IMR-90 (cell line): Measurements from ENCODE around the gene ZNF214. TPM values are rescaled to one million over a fixed set of nuclear protein-coding genes. Genes with fewer than 3 reads are reported as not detected.

Experiments
- ATAC-seq: fragments of 200-7000 bp; cut with Tn5 transposase; 2 replicates; pipeline ENCODE4 v1.9.1; 2020; ENCODE audit warnings: low read depth, mild to moderate bottlenecking, moderate library complexity
- BruUV-seq: library from RNA; stranded (reverse); fragments of 400-500 nt; replicated peaks from 2 replicates; lab custom pipeline; 2021; lab: Mats Ljungman, UMichigan
- CTCF ChIA-PET: fragments of 300-600 bp; formaldehyde crosslinking; extraction: SDS; loops from one replicate; lab custom pipeline; 2021; ENCODE audit warnings: antibody characterized with exemption; lab: Yijun Ruan, JAX
- POLR2A ChIA-PET: fragments of 300-600 bp; sonication (Branson Sonifier 250); formaldehyde crosslinking; loops from one replicate; lab custom pipeline; 2022; ENCODE audit warnings: antibody characterized with exemption; ENCODE audit not compliant: unreplicated experiment; lab: Charles Lee
- DNase-seq: peaks from one replicate; pipeline ENCODE4 v3.0.0; 2013
- H2AFZ ChIP-seq: replicated peaks from 2 replicates; pipeline ENCODE3; 2013; ENCODE audit warnings: low read length, mild to moderate bottlenecking; ENCODE audit not compliant: poor library complexity
- H2AK5ac ChIP-seq: 2 replicates; pipeline ENCODE4 v1.6.1; 2013; ENCODE audit warnings: low read depth, low read length, inconsistent platforms
- H2AK9ac ChIP-seq: replicated peaks from 2 replicates; pipeline ENCODE3; 2013; ENCODE audit warnings: mild to moderate bottlenecking, low read depth, low read length, moderate library complexity; ENCODE audit not compliant: poor library complexity
- H2BK120ac ChIP-seq: 2 replicates; pipeline ENCODE4 v1.6.1; 2013; ENCODE audit warnings: low read depth, low read length, inconsistent platforms
- H2BK15ac ChIP-seq: 3 replicates; pipeline ENCODE4 v1.6.1; 2013; ENCODE audit warnings: low read depth, low read length, inconsistent platforms
- H2BK20ac ChIP-seq: 2 replicates; pipeline ENCODE4 v1.6.1; 2013; ENCODE audit warnings: low read depth, mild to moderate bottlenecking, inconsistent platforms, low read length, moderate library complexity
- H2BK5ac ChIP-seq: 2 replicates; pipeline ENCODE4 v1.6.1; 2013; ENCODE audit warnings: mild to moderate bottlenecking, low read depth, low read length, inconsistent platforms; ENCODE audit not compliant: poor library complexity, severe bottlenecking
- H3K14ac ChIP-seq: replicated peaks from 2 replicates; pipeline ENCODE4 v1.6.1; 2013; ENCODE audit warnings: low read depth, low read length, inconsistent platforms
- H3K18ac ChIP-seq: 2 replicates; pipeline ENCODE4 v1.6.1; 2013; ENCODE audit warnings: low read depth, low read length, control low read depth
- H3K23ac ChIP-seq: 2 replicates; pipeline ENCODE4 v1.6.1; 2013; ENCODE audit warnings: low read depth, low read length, inconsistent platforms
- H3K27ac ChIP-seq: 2 replicates; pipeline ENCODE4 v1.5.1; 2013; ENCODE audit warnings: mild to moderate bottlenecking, control low read depth, low read length; ENCODE audit not compliant: insufficient read depth
- H3K27me3 ChIP-seq: 2 replicates; pipeline ENCODE4 v1.6.1; 2013; ENCODE audit warnings: low read length; ENCODE audit not compliant: control insufficient read depth, insufficient read depth
- H3K36me3 ChIP-seq: 2 replicates; pipeline ENCODE4 v1.6.1; 2013; ENCODE audit warnings: low read length, mixed read lengths; ENCODE audit not compliant: control insufficient read depth, insufficient read depth
- H3K4ac ChIP-seq: 2 replicates; pipeline ENCODE4 v1.6.1; 2013; ENCODE audit warnings: low read depth, low read length, inconsistent platforms
- H3K4me1 ChIP-seq: 2 replicates; pipeline ENCODE4 v1.6.1; 2013; ENCODE audit warnings: low read length, mixed read lengths; ENCODE audit not compliant: control insufficient read depth, insufficient read depth
- H3K4me2 ChIP-seq: 2 replicates; pipeline ENCODE4 v1.6.1; 2013; ENCODE audit warnings: low read depth, mild to moderate bottlenecking, control low read depth, low read length, moderate library complexity
- H3K4me3 ChIP-seq: 2 replicates; pipeline ENCODE4 v1.5.1; 2013; ENCODE audit warnings: low read depth, mild to moderate bottlenecking, control low read depth, low read length, moderate library complexity; ENCODE audit not compliant: insufficient read depth
- H3K56ac ChIP-seq: 2 replicates; pipeline ENCODE4 v1.6.1; 2013; ENCODE audit warnings: low read length, inconsistent platforms; ENCODE audit not compliant: insufficient read depth; ENCODE audit errors: extremely low read depth
- H3K79me1 ChIP-seq, 2 experiments: 2 replicates each; pipeline ENCODE4 v1.6.1; 2013; ENCODE audit warnings: low read length in 2 of 2, inconsistent platforms in 1 of 2, low read depth in 1 of 2
- H3K9ac ChIP-seq: 2 replicates; pipeline ENCODE4 v1.6.1; 2013; ENCODE audit warnings: low read depth, low read length, control low read depth
- H3K9me1 ChIP-seq: 2 replicates; pipeline ENCODE4 v1.6.1; 2013; ENCODE audit warnings: low read length, inconsistent platforms; ENCODE audit not compliant: insufficient read depth
- H3K9me3 ChIP-seq: 2 replicates; pipeline ENCODE4 v1.6.1; 2013; ENCODE audit warnings: low read length; ENCODE audit not compliant: control insufficient read depth, insufficient read depth
- H4K20me1 ChIP-seq: 2 replicates; pipeline ENCODE4 v1.6.1; 2013; ENCODE audit warnings: low read length, inconsistent platforms; ENCODE audit not compliant: insufficient read depth
- H4K5ac ChIP-seq: 2 replicates; pipeline ENCODE4 v1.6.1; 2013; ENCODE audit warnings: mild to moderate bottlenecking, low read depth, low read length, control low read depth
- H4K8ac ChIP-seq, 2 experiments: 2 replicates each; pipeline ENCODE4 v1.6.1; 2013; ENCODE audit warnings: low read depth in 2 of 2, low read length in 2 of 2, control low read depth in 1 of 2, inconsistent platforms in 1 of 2
- H4K91ac ChIP-seq: 2 replicates; pipeline ENCODE4 v1.6.1; 2013; ENCODE audit warnings: low read depth, low read length, inconsistent platforms; ENCODE audit not compliant: insufficient read depth
- BHLHE40 ChIP-seq: fragments of 150-350 bp; IDR thresholded peaks from 2 replicates; pipeline ENCODE4 v1.6.1; 2016; ENCODE audit warnings: mild to moderate bottlenecking, low read depth, low read length
- CEBPB ChIP-seq: IDR thresholded peaks from 2 replicates; pipeline ENCODE4 v1.6.1; 2012; ENCODE audit warnings: low read depth, low read length, improper control_type of control experiment
- CHD1 ChIP-seq: IDR thresholded peaks from 2 replicates; pipeline ENCODE4 v1.6.1; 2012; ENCODE audit warnings: low read depth, low read length, improper control_type of control experiment
- FOS ChIP-seq: fragments of 150-350 bp; IDR thresholded peaks from 2 replicates; pipeline ENCODE4 v1.6.1; 2016; ENCODE audit warnings: low read depth, low read length
- MAFK ChIP-seq: IDR thresholded peaks from 2 replicates; pipeline ENCODE4 v1.6.1; 2012; ENCODE audit warnings: low read depth, low read length, improper control_type of control experiment
- MAZ ChIP-seq: IDR thresholded peaks from 2 replicates; pipeline ENCODE4 v1.6.1; 2012; ENCODE audit warnings: low read depth, mild to moderate bottlenecking, low read length, improper control_type of control experiment, moderate library complexity, borderline replicate concordance
- MXI1 ChIP-seq: IDR thresholded peaks from 2 replicates; pipeline ENCODE4 v1.6.1; 2012; ENCODE audit warnings: low read depth, mild to moderate bottlenecking, low read length, moderate library complexity, borderline replicate concordance
- NFE2L2 ChIP-seq: fragments of 150-350 bp; IDR thresholded peaks from 2 replicates; pipeline ENCODE4 v1.6.1; 2016; ENCODE audit warnings: low read depth, mild to moderate bottlenecking, low read length
- POLR2A ChIP-seq: IDR thresholded peaks from 2 replicates; pipeline ENCODE4 v1.6.1; 2012; ENCODE audit warnings: mild to moderate bottlenecking, low read depth, low read length
- RAD21 ChIP-seq: IDR thresholded peaks from 2 replicates; pipeline ENCODE4 v1.6.1; 2012; ENCODE audit warnings: low read length, improper control_type of control experiment
- RCOR1 ChIP-seq: IDR thresholded peaks from 2 replicates; pipeline ENCODE4 v1.6.1; 2012; ENCODE audit warnings: mild to moderate bottlenecking, low read length, improper control_type of control experiment; ENCODE audit not compliant: insufficient replicate concordance
- RFX5 ChIP-seq: IDR thresholded peaks from 2 replicates; pipeline ENCODE4 v1.8.0; 2012; ENCODE audit warnings: low read depth, mild to moderate bottlenecking, low read length, moderate library complexity
- SMC3 ChIP-seq: fragments of 150-350 bp; IDR thresholded peaks from 2 replicates; pipeline ENCODE4 v1.6.1; 2016; ENCODE audit warnings: low read depth, mild to moderate bottlenecking, antibody characterized with exemption, low read length, moderate library complexity
- WGBS, 2 experiments: methylation state at CpG; one replicate each; pipeline versions ENCODE4 v1.1.5 to v1.1.7; 2013; ENCODE audit warnings: missing lambda C conversion rate in 2 of 2; ENCODE audit not compliant: insufficient read length in 1 of 2; ENCODE audit errors: extremely low coverage in 2 of 2; 5-methylcytosine and 5-hydroxymethylcytosine counted together
- dilution Hi-C: fragments of 300-500 bp; cut with HindIII; formaldehyde crosslinking; loops from one replicate; pipeline ENCODE4 v1.14.3; 2018; ENCODE audit warnings: low sequenced_read_pairs; ENCODE audit not compliant: unreplicated experiment
- in situ Hi-C: fragments of 300-500 bp; cut with MboI; formaldehyde crosslinking; loops from 3 replicates; pipeline ENCODE4 v1.14.3; 2019; ENCODE audit warnings: low sequenced_read_pairs, inconsistent platforms, mixed read lengths
- intact Hi-C: fragments of 100-400 bp; cut with micrococcal nuclease; formaldehyde crosslinking; loops from 2 replicates; pipeline ENCODE4 v1.10.0; 2022
- polyA plus RNA-seq, 3 experiments: library from polyadenylated mRNA; depleted of rRNA; stranded (reverse); fragments of >200 nt; gene quantifications; 2 replicates each; pipeline ENCODE4 v1.2.3, GENCODE V29; 2012; ENCODE audit warnings: low replicate concordance in 1 of 3
- total RNA-seq: library from RNA; depleted of rRNA; stranded (reverse); fragments of >200 nt; gene quantifications from 2 replicates; pipeline ENCODE4 v1.2.3, GENCODE V29; 2012
- TF ChIP-seq, protein P1 (sequence below): fragments of 150-350 bp; IDR thresholded peaks from 2 replicates; pipeline ENCODE4 v1.6.1; 2017; ENCODE audit warnings: mild to moderate bottlenecking, antibody characterized with exemption, low read length, low read depth
- TF ChIP-seq, protein P2 (sequence below): conservative IDR thresholded peaks from 2 replicates; pipeline ENCODE4 v1.5.1; 2012; ENCODE audit warnings: mild to moderate bottlenecking, low read depth, low read length, improper control_type of control experiment
- TF ChIP-seq, protein P3 (sequence below): fragments of 150-350 bp; IDR thresholded peaks from 2 replicates; pipeline ENCODE4 v1.6.1; 2016; ENCODE audit warnings: low read depth, mild to moderate bottlenecking, low read length, moderate library complexity, borderline replicate concordance

The ZNF214 gene
- total and polyA plus RNA-seq, 2 of the 4 experiments (the other 2 are of a cell fraction): 0.82 to 2.5 TPM

DNA sequence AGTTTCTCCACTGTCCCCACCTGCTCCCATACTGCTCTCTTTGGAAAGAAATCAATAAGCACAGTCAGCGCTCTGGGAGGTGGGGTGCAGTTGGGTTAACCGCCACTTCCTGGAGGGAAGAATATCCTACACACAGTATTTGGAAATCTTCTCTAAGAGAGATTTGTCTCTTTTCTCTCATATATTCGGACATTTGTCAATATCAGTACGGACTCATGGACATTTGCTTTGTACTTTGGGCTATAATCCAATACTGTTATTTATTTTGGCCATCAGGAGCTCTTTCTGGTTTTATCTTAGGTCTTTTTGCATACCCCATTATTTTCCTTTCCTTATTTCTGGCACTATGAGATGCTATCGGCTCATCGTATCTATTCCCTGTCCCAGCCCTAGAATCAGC lies 13.9 kb upstream of the ZNF214 start:
- no peak overlapping the region for H3K14ac ChIP-seq
- H3K56ac ChIP-seq: no peak overlapping the region
- no peak for ATAC-seq
- H4K91ac ChIP-seq: no peak overlapping the region
- no TSS peak for BruUV-seq
- dilution Hi-C loops (no loop called here), intact Hi-C loops (no loop called here), in situ Hi-C loops (no loop called here)
- H3K9ac ChIP-seq: no peak overlapping the region
- ChIA-PET CTCF (no interaction called here), POLR2A (no interaction called here)
- H2BK5ac ChIP-seq: no peak overlapping the region
- TF ChIP-seq CHD1: no peak
- TF ChIP-seq NFE2L2: no peak
- TF ChIP-seq, protein P1, sequence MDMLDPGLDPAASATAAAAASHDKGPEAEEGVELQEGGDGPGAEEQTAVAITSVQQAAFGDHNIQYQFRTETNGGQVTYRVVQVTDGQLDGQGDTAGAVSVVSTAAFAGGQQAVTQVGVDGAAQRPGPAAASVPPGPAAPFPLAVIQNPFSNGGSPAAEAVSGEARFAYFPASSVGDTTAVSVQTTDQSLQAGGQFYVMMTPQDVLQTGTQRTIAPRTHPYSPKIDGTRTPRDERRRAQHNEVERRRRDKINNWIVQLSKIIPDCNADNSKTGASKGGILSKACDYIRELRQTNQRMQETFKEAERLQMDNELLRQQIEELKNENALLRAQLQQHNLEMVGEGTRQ: no peak
- no peak for TF ChIP-seq SMC3
- no peak for TF ChIP-seq POLR2A
- TF ChIP-seq, protein P2, sequence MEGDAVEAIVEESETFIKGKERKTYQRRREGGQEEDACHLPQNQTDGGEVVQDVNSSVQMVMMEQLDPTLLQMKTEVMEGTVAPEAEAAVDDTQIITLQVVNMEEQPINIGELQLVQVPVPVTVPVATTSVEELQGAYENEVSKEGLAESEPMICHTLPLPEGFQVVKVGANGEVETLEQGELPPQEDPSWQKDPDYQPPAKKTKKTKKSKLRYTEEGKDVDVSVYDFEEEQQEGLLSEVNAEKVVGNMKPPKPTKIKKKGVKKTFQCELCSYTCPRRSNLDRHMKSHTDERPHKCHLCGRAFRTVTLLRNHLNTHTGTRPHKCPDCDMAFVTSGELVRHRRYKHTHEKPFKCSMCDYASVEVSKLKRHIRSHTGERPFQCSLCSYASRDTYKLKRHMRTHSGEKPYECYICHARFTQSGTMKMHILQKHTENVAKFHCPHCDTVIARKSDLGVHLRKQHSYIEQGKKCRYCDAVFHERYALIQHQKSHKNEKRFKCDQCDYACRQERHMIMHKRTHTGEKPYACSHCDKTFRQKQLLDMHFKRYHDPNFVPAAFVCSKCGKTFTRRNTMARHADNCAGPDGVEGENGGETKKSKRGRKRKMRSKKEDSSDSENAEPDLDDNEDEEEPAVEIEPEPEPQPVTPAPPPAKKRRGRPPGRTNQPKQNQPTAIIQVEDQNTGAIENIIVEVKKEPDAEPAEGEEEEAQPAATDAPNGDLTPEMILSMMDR: no peak
- TF ChIP-seq CEBPB: no peak
- TF ChIP-seq RFX5: no peak
- TF ChIP-seq, protein P3, sequence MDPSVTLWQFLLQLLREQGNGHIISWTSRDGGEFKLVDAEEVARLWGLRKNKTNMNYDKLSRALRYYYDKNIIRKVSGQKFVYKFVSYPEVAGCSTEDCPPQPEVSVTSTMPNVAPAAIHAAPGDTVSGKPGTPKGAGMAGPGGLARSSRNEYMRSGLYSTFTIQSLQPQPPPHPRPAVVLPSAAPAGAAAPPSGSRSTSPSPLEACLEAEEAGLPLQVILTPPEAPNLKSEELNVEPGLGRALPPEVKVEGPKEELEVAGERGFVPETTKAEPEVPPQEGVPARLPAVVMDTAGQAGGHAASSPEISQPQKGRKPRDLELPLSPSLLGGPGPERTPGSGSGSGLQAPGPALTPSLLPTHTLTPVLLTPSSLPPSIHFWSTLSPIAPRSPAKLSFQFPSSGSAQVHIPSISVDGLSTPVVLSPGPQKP: no peak
- TF ChIP-seq MAZ: no peak
- no peak for TF ChIP-seq BHLHE40
- no peak for TF ChIP-seq MAFK
- no peak for TF ChIP-seq RAD21
- no peak for TF ChIP-seq FOS
- no peak for TF ChIP-seq MXI1
- no peak for TF ChIP-seq RCOR1
- no peak overlapping the region for H2AK9ac ChIP-seq
- no peak overlapping the region for H3K4me2 ChIP-seq
- H3K9me1 ChIP-seq: no peaks in the 10 kb centered on the region
- H4K5ac ChIP-seq: no peak overlapping the region
- H2BK120ac ChIP-seq: no peak overlapping the region
- H3K79me1 ChIP-seq: no peaks in the 10 kb centered on the region
- peaks cover 5% of the 10 kb centered on the region for H3K27me3 ChIP-seq
- H2BK15ac ChIP-seq: no peak overlapping the region
- H3K27ac ChIP-seq: no peak overlapping the region
- no peak overlapping the region for H3K4me3 ChIP-seq
- no peaks in the 10 kb centered on the region for H3K9me3 ChIP-seq
- no peak overlapping the region for H3K23ac ChIP-seq
- no peak overlapping the region for H3K4ac ChIP-seq
- H3K18ac ChIP-seq: no peak overlapping the region
- H2AFZ ChIP-seq: no peak overlapping the region
- no peaks in the 10 kb centered on the region for H3K4me1 ChIP-seq
- H4K20me1 ChIP-seq: no peaks in the 10 kb centered on the region
- no peak for DNase-seq
- no peak overlapping the region for H2BK20ac ChIP-seq
- no peak overlapping the region for H2AK5ac ChIP-seq
- H4K8ac ChIP-seq: no peak overlapping the region
- WGBS, 2 experiments: no CpG with 5 or more reads among the region's 6 CpGs
- H3K36me3 ChIP-seq: no peaks in the 10 kb centered on the region
